ENCODE results near the gene ZCCHC8.
A peak's percentile ranks its signal among the peaks of the same experiment; 100 is the strongest.
"Not testable (repeated sequence)": the region's sequence is repeated elsewhere in the genome, so short reads cannot be mapped to it uniquely, and the experiment has no call there.

ZCCHC8 gene

GRCh38 chr12:122435186-122435585 lies 65.5 kb downstream of the ZCCHC8 start:
- DNase-seq (ENCODE audit: extremely low read depth in 1 of 2, low read depth in 1 of 2): no peak

GRCh38 chr12:122429043-122429442 lies 71.7 kb downstream of the ZCCHC8 start:
- DNase-seq (ENCODE audit: extremely low read depth in 1 of 2, low read depth in 1 of 2): not testable (repeated sequence)

- no peak for DNase-seq (ENCODE audit: extremely low read depth in 1 of 2, low read depth in 1 of 2)
These were observed 73.3 kb downstream of the ZCCHC8 start for GRCh38 chr12:122427403-122427802.

GRCh38 chr12:122423258-122424165 lies 77.2 kb downstream of the ZCCHC8 start:
- DNase-seq (ENCODE audit: extremely low read depth in 1 of 2, low read depth in 1 of 2): no peak

- DNase-seq (ENCODE audit: extremely low read depth in 1 of 2, low read depth in 1 of 2): no peak
These were observed 77.9 kb downstream of the ZCCHC8 start for GRCh38 chr12:122422730-122423257.

GRCh38 chr12:122421821-122422729 lies 78.7 kb downstream of the ZCCHC8 start, which contains the start of gene CLIP1:
Gene CLIP1, minus strand, starts transcription at chr12:122422669. Its CDS starts 42,217 bp downstream, at chr12:122380452.
- peak; percentile 22 to 44 for DNase-seq (ENCODE audit: extremely low read depth in 1 of 2, low read depth in 1 of 2)
